ENCODE measurements around the gene PAGR1.
A peak's percentile ranks its signal among the peaks of the same experiment; 100 is the strongest.

The PAGR1 gene

DNA sequence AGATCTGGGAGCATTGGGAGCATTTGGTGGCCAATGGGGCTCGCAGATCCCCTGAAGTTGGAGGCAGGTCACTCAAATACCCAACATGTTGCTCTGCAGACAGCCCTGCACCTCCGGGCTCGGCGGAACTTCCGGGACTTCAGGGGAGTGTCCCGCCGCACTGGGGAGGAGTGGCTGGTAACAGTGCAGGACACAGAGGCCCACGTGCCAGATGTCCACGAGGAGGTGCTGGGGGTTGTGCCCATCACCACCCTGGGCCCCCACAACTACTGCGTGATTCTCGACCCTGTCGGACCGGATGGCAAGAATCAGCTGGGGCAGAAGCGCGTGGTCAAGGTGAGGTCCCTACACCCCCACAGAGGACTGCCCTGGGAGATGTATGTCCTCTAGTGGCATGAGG lies 20.7 kb downstream of the PAGR1 start:
- Mint-ChIP-seq H3K27me3 (no peaks in the 10 kb centered on the region), H3K4me3 (no peak overlapping the region), H3K4me1 (peaks cover 4% of the 10 kb centered on the region), H3K36me3 (peaks cover 9% of the 10 kb centered on the region), H3K27ac (no peak overlapping the region), H3K9me3 (no peaks in the 10 kb centered on the region)

GRCh38 chr16:29837841-29838240 lies 21.9 kb downstream of the PAGR1 start:
- Mint-ChIP-seq H3K36me3 (peaks cover 4% of the 10 kb centered on the region), H3K4me1 (no peaks in the 10 kb centered on the region), H3K4me3 (no peak overlapping the region), H3K9me3 (no peaks in the 10 kb centered on the region), H3K27ac (peak overlapping the region; percentile 23), H3K27me3 (no peaks in the 10 kb centered on the region)

- peaks cover 6% of the 10 kb centered on the region for H3K36me3 Mint-ChIP-seq
- no peaks in the 10 kb centered on the region for H3K9me3 Mint-ChIP-seq
- H3K4me3 Mint-ChIP-seq: no peak overlapping the region
- no peaks in the 10 kb centered on the region for H3K4me1 Mint-ChIP-seq
- peak overlapping the region; percentile 68 for H3K27ac Mint-ChIP-seq
- no peaks in the 10 kb centered on the region for H3K27me3 Mint-ChIP-seq
Measured at GRCh38 chr16:29839822-29840221, 23.9 kb downstream of the PAGR1 start.

GRCh38 chr16:29840240-29840639 lies 24.3 kb downstream of the PAGR1 start:
- Mint-ChIP-seq H3K4me3 (no peak overlapping the region), H3K4me1 (no peaks in the 10 kb centered on the region), H3K36me3 (peaks cover 7% of the 10 kb centered on the region), H3K9me3 (no peaks in the 10 kb centered on the region), H3K27me3 (no peaks in the 10 kb centered on the region), H3K27ac (peak overlapping the region; percentile 68)

DNA sequence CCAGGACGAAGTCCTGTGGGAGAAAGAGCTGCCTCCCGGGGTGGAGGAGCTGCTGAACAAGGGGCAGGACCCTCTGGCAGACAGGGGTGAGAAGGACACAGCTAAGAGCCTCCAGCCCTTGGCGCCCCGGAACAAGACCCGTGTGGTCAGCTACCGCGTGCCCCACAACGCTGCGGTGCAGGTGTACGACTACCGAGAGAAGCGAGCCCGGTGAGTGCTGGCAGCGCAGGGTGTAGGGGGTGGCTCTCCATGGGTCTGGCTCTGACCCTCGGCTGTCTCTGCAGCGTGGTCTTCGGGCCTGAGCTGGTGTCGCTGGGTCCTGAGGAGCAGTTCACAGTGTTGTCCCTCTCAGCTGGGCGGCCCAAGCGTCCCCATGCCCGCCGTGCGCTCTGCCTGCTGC lies 25.7 kb downstream of the PAGR1 start:
- no peaks in the 10 kb centered on the region for H3K4me1 Mint-ChIP-seq
- no peak overlapping the region for H3K27ac Mint-ChIP-seq
- H3K4me3 Mint-ChIP-seq: no peak overlapping the region
- peaks cover 6% of the 10 kb centered on the region for H3K36me3 Mint-ChIP-seq
- H3K27me3 Mint-ChIP-seq: no peaks in the 10 kb centered on the region
- H3K9me3 Mint-ChIP-seq: no peaks in the 10 kb centered on the region

DNA sequence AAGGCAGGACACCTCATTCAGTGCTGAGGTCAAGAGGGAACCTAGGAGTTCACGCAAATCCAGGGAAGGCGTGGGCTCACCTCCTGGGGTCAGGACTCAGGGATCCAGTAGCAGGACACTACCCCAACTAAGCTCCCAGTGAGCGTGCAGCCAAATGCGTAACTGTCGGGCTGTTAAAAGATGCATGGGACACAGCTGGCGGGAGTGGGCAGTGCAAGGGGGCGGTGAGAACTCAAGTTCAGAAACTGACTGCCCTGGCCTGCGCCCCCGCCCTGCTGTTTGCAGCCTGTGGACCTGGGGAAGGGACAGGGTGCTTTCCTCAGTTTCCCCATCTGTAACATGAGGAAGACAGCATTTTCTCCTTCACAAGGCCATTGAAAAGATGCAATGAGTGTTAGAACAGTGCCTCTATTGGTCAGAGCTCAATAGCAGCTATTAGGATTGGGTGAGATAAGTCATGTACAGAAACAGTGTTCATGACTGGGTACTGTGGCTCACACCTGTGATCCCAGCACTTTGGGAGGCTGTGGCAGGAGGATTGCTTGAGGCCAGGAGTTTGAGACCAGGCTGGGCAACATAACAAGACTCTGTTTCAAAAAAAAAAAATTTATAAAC lies 26.9 kb downstream of the PAGR1 start:
- H3K27me3 Mint-ChIP-seq: no peaks in the 10 kb centered on the region
- no peak overlapping the region for H3K4me3 Mint-ChIP-seq
- peak overlapping the region; percentile 62 for H3K27ac Mint-ChIP-seq
- H3K9me3 Mint-ChIP-seq: no peaks in the 10 kb centered on the region
- no peaks in the 10 kb centered on the region for H3K4me1 Mint-ChIP-seq
- peaks cover 6% of the 10 kb centered on the region for H3K36me3 Mint-ChIP-seq

GRCh38 chr16:29843931-29844330 lies 28.0 kb downstream of the PAGR1 start:
- Mint-ChIP-seq H3K27me3 (no peaks in the 10 kb centered on the region), H3K4me1 (peaks cover 5% of the 10 kb centered on the region), H3K36me3 (peaks cover 6% of the 10 kb centered on the region), H3K4me3 (no peak overlapping the region), H3K27ac (no peak overlapping the region), H3K9me3 (no peaks in the 10 kb centered on the region)

- H3K36me3 Mint-ChIP-seq: peaks cover 6% of the 10 kb centered on the region
Measured at GRCh38 chr16:29844575-29845331, 28.8 kb downstream of the PAGR1 start.

GRCh38 chr16:29845656-29846055 lies 29.7 kb downstream of the PAGR1 start:
- Mint-ChIP-seq H3K4me3 (no peak overlapping the region), H3K9me3 (no peaks in the 10 kb centered on the region), H3K27me3 (no peaks in the 10 kb centered on the region), H3K27ac (peak overlapping the region; percentile 80), H3K4me1 (peaks cover 5% of the 10 kb centered on the region), H3K36me3 (peaks cover 6% of the 10 kb centered on the region)

More at GRCh38 chr16:29844575-29845331, 28.8 kb downstream of the PAGR1 start:
- Mint-ChIP-seq H3K4me3 (no peak overlapping the region), H3K4me1 (peaks cover 5% of the 10 kb centered on the region), H3K9me3 (no peaks in the 10 kb centered on the region), H3K27ac (peak overlapping the region; percentile 80), H3K27me3 (no peaks in the 10 kb centered on the region)

GRCh38 chr16:29848420-29849297 lies 32.7 kb downstream of the PAGR1 start:
- H3K27me3 Mint-ChIP-seq: no peaks in the 10 kb centered on the region
- H3K36me3 Mint-ChIP-seq: peaks cover 6% of the 10 kb centered on the region
- H3K4me1 Mint-ChIP-seq: peaks cover 5% of the 10 kb centered on the region
- no peaks in the 10 kb centered on the region for H3K9me3 Mint-ChIP-seq
- H3K27ac Mint-ChIP-seq: peak overlapping the region; percentile 41
- no peak overlapping the region for H3K4me3 Mint-ChIP-seq

DNA sequence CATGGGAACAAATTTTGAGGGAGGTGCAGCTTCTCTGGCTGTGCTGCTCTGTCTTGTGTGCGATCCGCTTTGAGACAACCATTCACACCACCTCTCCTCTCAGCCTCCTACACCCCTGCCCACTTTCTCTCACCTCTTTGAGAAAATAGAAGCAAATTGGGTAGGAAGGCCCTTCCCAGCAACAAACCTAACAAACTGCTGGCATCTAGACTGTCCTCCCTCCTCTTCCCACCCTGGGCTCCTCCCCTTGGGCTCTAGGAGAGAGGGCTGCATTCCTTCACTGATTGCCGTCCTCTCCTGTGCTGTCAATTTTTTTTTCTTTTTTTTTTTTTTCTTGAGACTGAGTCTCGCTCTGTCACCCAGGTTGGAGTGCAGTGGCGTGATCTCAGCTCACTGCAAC lies 33.6 kb downstream of the PAGR1 start:
- peak overlapping the region; percentile 30 for H3K27ac Mint-ChIP-seq
- H3K27me3 Mint-ChIP-seq: no peaks in the 10 kb centered on the region
- peaks cover 5% of the 10 kb centered on the region for H3K4me1 Mint-ChIP-seq
- no peak overlapping the region for H3K4me3 Mint-ChIP-seq
- peaks cover 4% of the 10 kb centered on the region for H3K36me3 Mint-ChIP-seq
- H3K9me3 Mint-ChIP-seq: no peaks in the 10 kb centered on the region

DNA sequence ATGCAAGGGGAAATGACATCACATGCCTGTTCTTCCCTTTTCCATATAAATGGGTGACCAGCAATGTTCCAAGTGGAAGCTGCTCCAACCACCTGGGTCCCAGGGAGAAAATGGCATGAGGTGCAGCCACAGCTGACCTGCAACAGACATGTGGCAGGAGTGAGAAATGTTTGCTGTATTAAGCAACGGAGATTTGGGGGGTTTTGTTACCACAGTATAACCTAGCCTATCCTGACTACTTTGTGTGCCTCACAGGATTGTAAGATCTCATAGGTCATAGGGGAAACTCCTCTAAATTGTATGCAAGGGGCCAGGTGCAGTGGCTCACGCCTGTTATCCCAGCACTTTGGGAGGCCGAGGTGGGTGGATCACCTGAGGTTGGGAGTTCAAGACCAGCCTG lies 35.0 kb downstream of the PAGR1 start:
- no peaks in the 10 kb centered on the region for H3K27me3 Mint-ChIP-seq
- peaks cover 5% of the 10 kb centered on the region for H3K4me1 Mint-ChIP-seq
- no peaks in the 10 kb centered on the region for H3K36me3 Mint-ChIP-seq
- H3K27ac Mint-ChIP-seq: no peak overlapping the region
- no peaks in the 10 kb centered on the region for H3K9me3 Mint-ChIP-seq
- no peak overlapping the region for H3K4me3 Mint-ChIP-seq

DNA sequence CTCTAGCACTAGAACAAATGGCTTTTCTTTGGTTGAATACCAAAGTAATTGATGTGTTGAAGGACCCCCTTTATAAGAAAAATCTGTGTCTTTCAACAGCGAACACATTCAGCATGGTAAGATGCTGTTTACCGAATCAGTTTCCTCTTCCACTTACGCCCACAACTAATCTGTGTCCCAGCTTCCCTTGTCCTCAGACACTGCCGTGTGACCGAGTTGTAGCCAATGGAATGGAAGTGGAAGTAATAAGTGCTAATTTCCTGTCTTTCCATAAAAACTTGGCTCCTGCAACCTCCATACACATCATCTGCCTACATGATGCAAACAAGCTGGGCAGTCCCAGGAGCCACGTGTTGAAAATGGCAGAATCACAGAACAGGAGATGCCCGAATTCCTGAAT lies 36.7 kb downstream of the PAGR1 start:
- H3K4me3 Mint-ChIP-seq: no peak overlapping the region
- H3K36me3 Mint-ChIP-seq: no peaks in the 10 kb centered on the region
- no peak overlapping the region for H3K27ac Mint-ChIP-seq
- H3K4me1 Mint-ChIP-seq: peaks cover 5% of the 10 kb centered on the region
- no peaks in the 10 kb centered on the region for H3K9me3 Mint-ChIP-seq
- no peaks in the 10 kb centered on the region for H3K27me3 Mint-ChIP-seq

GRCh38 chr16:29854520-29855100 lies 38.7 kb downstream of the PAGR1 start:
- H3K9me3 Mint-ChIP-seq: no peaks in the 10 kb centered on the region
- no peak overlapping the region for H3K27ac Mint-ChIP-seq
- no peaks in the 10 kb centered on the region for H3K27me3 Mint-ChIP-seq
- peaks cover 2% of the 10 kb centered on the region for H3K36me3 Mint-ChIP-seq
- H3K4me1 Mint-ChIP-seq: no peaks in the 10 kb centered on the region
- no peak overlapping the region for H3K4me3 Mint-ChIP-seq

DNA sequence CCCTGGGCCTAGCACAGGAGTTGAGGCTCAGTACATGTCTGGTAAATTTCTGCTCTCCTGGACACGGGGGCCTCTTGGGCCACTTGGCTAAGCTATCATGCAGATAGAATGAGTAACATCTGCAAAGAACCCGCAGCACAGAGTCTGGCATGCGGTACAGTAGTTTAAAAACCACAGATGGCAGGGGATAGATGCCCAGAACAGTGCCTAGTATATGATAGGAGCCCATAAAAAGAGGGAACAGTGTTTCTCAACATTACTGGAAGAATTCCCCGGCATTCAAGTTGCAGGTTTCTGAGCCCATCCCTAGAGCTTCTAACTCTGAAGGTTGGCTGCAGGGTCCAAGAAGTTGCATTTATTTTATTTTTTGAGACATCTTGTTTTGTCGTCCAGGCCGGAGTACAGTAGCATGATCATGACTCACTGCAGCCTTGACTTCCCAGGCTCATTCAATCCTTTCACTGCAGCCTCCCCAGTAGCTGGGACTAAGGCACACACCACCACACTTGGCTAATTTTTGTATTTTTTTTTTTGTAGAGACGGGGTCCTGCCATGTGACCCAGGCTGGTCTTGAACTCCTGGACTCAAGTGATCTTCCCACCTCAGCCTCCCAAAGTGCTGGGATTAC lies 41.3 kb downstream of the PAGR1 start:
- H3K4me1 Mint-ChIP-seq: peaks cover 16% of the 10 kb centered on the region
- no peak overlapping the region for H3K4me3 Mint-ChIP-seq
- H3K27me3 Mint-ChIP-seq: no peaks in the 10 kb centered on the region
- peaks cover 4% of the 10 kb centered on the region for H3K36me3 Mint-ChIP-seq
- H3K9me3 Mint-ChIP-seq: no peaks in the 10 kb centered on the region
- no peak overlapping the region for H3K27ac Mint-ChIP-seq

Data from activated naive CD4-positive, alpha-beta T cell treated with anti-CD3 and anti-CD28 coated beads, Interleukin-2, amount 50 U/mL, for 24 hours (primary cell).